H54 (cell line): Measurements from ENCODE around the gene IMMP2L.

ENCODE experiments used
- DNase-seq: peaks from one replicate; pipeline ENCODE4 v3.0.0; 2011; ENCODE audit warnings: low spot score, mixed read lengths; ENCODE audit not compliant: insufficient read length
- FAIRE-seq: peaks from 3 replicates; lab custom pipeline; 2011; peaks lifted over from hg19 to GRCh38; lab: Jason Lieb, UNC
- POLR2A ChIP-seq: IDR thresholded peaks from 2 replicates; pipeline ENCODE4 v1.6.1; 2011; ENCODE audit warnings: low read depth, mild to moderate bottlenecking, low read length

IMMP2L gene

GRCh38 chr7:110880971-110881370, 681.3 kb downstream of the IMMP2L start:
- DNase-seq = no peak
- TF ChIP-seq POLR2A = no peak
- FAIRE-seq = no peak

GRCh38 chr7:110877016-110877415, 685.3 kb downstream of the IMMP2L start:
- no peak for TF ChIP-seq POLR2A
- DNase-seq (no peak), FAIRE-seq (no peak)

- TF ChIP-seq POLR2A = no peak
- DNase-seq (no peak), FAIRE-seq (no peak)
Measured at GRCh38 chr7:110875346-110875745, 686.9 kb downstream of the IMMP2L start.

- DNase-seq = no peak
- FAIRE-seq = no peak
- no peak for TF ChIP-seq POLR2A
Measured at GRCh38 chr7:110871856-110872255, 690.4 kb downstream of the IMMP2L start.

GRCh38 chr7:110870926-110871325, 691.4 kb downstream of the IMMP2L start:
- TF ChIP-seq POLR2A = no peak
- DNase-seq (no peak), FAIRE-seq (no peak)

- DNase-seq (no peak), FAIRE-seq (no peak)
- no peak for TF ChIP-seq POLR2A
Measured at GRCh38 chr7:110868458-110868857, 693.8 kb downstream of the IMMP2L start.

- no peak for DNase-seq
- no peak for FAIRE-seq
- TF ChIP-seq POLR2A = no peak
Measured at GRCh38 chr7:110867771-110868170, 694.5 kb downstream of the IMMP2L start.

- no peak for TF ChIP-seq POLR2A
- FAIRE-seq = no peak
- DNase-seq = no peak
Measured at GRCh38 chr7:110863258-110863657, 699.0 kb downstream of the IMMP2L start.

- FAIRE-seq = no peak
- DNase-seq = no peak
Measured at GRCh38 chr7:110861163-110861562, 701.1 kb downstream of the IMMP2L start.

GRCh38 chr7:110857106-110857505, 705.2 kb downstream of the IMMP2L start:
- DNase-seq (no peak), FAIRE-seq (no peak)
- no peak for TF ChIP-seq POLR2A

More at GRCh38 chr7:110861163-110861562, 701.1 kb downstream of the IMMP2L start:
- no peak for TF ChIP-seq POLR2A

GRCh38 chr7:110856704-110857103, 705.6 kb downstream of the IMMP2L start:
- DNase-seq (no peak), FAIRE-seq (no peak)
- no peak for TF ChIP-seq POLR2A

GRCh38 chr7:110854651-110855050, 707.6 kb downstream of the IMMP2L start:
- DNase-seq = no peak
- no peak for TF ChIP-seq POLR2A
- FAIRE-seq = no peak

GRCh38 chr7:110854166-110854565, 708.1 kb downstream of the IMMP2L start:
- no peak for TF ChIP-seq POLR2A
- FAIRE-seq (no peak), DNase-seq (no peak)

- FAIRE-seq = no peak
- TF ChIP-seq POLR2A = no peak
- no peak for DNase-seq
Measured at GRCh38 chr7:110853263-110853662, 709.0 kb downstream of the IMMP2L start.

GRCh38 chr7:110852156-110852940, 709.9 kb downstream of the IMMP2L start:
- TF ChIP-seq POLR2A = no peak
- no peak for DNase-seq
- no peak for FAIRE-seq
